Glutamatergic neuron (in vitro differentiated cells): ENCODE data around the gene CAMTA1. TPM values are rescaled to one million over a fixed set of nuclear protein-coding genes. Genes with fewer than 3 reads are reported as not detected.

Experiments used
- DNase-seq: peaks from one replicate; pipeline ENCODE4 v3.0.0; 2022
- H3K27ac Mint-ChIP-seq: one replicate; pipeline ENCODE4 v1.8.0; 2020; ENCODE audit warnings: mild to moderate bottlenecking, mixed read lengths, inconsistent platforms; ENCODE audit not compliant: unreplicated experiment
- H3K27me3 Mint-ChIP-seq: one replicate; pipeline ENCODE4 v1.8.0; 2020; ENCODE audit warnings: mild to moderate bottlenecking, moderate library complexity, mixed read lengths, inconsistent platforms; ENCODE audit not compliant: unreplicated experiment
- H3K36me3 Mint-ChIP-seq: one replicate; pipeline ENCODE4 v1.8.0; 2020; ENCODE audit warnings: mild to moderate bottlenecking, mixed read lengths, inconsistent platforms; ENCODE audit not compliant: unreplicated experiment
- H3K4me1 Mint-ChIP-seq: one replicate; pipeline ENCODE4 v1.8.0; 2020; ENCODE audit warnings: mild to moderate bottlenecking, low read depth, mixed read lengths, inconsistent platforms; ENCODE audit not compliant: unreplicated experiment
- H3K4me3 Mint-ChIP-seq: one replicate; pipeline ENCODE4 v1.8.0; 2020; ENCODE audit warnings: mild to moderate bottlenecking, mixed read lengths, inconsistent platforms; ENCODE audit not compliant: unreplicated experiment
- H3K9me3 Mint-ChIP-seq: one replicate; pipeline ENCODE4 v1.8.0; 2020; ENCODE audit warnings: mild to moderate bottlenecking, moderate library complexity, mixed read lengths, inconsistent platforms; ENCODE audit not compliant: unreplicated experiment
- total RNA-seq: library from RNA; stranded (reverse); fragmentation: NEBNext Ultra II Directional; extraction: Animal tissue kit (Norgen Biotek cat#: 25700); gene quantifications from one replicate; pipeline ENCODE4 v1.2.1, GENCODE V29; 2021; ENCODE audit not compliant: unreplicated experiment
- TF ChIP-seq, protein P1 (sequence below): fragments of 200-600 bp; sonication (generic); IDR thresholded peaks from one replicate; pipeline ENCODE4 v1.5.0; 2021; ENCODE audit not compliant: partially characterized antibody, unreplicated experiment

Gene CAMTA1
- total RNA-seq, 1 donor from 2014 or later, result 77.2 TPM

- Mint-ChIP-seq H3K27ac (no peak overlapping the region), H3K27me3 (no peaks in the 10 kb centered on the region), H3K36me3 (no peaks in the 10 kb centered on the region), H3K4me3 (no peak overlapping the region), H3K9me3 (peaks cover 3% of the 10 kb centered on the region), H3K4me1 (no peaks in the 10 kb centered on the region)
- DNase-seq, result no peak
- TF ChIP-seq, protein P1, sequence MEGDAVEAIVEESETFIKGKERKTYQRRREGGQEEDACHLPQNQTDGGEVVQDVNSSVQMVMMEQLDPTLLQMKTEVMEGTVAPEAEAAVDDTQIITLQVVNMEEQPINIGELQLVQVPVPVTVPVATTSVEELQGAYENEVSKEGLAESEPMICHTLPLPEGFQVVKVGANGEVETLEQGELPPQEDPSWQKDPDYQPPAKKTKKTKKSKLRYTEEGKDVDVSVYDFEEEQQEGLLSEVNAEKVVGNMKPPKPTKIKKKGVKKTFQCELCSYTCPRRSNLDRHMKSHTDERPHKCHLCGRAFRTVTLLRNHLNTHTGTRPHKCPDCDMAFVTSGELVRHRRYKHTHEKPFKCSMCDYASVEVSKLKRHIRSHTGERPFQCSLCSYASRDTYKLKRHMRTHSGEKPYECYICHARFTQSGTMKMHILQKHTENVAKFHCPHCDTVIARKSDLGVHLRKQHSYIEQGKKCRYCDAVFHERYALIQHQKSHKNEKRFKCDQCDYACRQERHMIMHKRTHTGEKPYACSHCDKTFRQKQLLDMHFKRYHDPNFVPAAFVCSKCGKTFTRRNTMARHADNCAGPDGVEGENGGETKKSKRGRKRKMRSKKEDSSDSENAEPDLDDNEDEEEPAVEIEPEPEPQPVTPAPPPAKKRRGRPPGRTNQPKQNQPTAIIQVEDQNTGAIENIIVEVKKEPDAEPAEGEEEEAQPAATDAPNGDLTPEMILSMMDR, result no peak
These were observed 197.6 kb downstream of the CAMTA1 start for GRCh38 chr1:6982860-6983259.

DNA sequence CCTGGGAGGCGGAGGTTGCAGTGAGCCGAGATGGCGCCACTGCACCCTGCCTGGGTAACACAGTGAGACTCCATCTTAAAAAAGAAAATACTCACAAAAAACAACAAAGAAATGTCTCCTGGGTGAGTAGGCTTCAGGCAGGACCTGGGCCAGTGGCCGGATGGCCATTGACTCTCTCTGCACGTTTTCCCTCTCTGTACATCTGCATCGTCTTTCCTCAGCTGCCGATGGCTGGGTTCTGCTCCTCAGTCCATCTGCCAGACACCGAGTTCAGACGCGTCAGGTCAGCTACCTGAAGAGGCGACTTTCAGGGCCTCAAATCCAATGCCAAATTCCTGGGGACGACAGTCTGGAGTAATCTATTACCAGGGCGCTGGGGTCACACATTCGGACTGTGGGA, 199.3 kb downstream of the CAMTA1 start:
- Mint-ChIP-seq H3K27ac (no peak overlapping the region), H3K4me1 (no peaks in the 10 kb centered on the region), H3K27me3 (no peaks in the 10 kb centered on the region), H3K4me3 (no peak overlapping the region), H3K36me3 (no peaks in the 10 kb centered on the region), H3K9me3 (no peaks in the 10 kb centered on the region)
- DNase-seq, result no peak
- TF ChIP-seq, protein P1, result no peak

- Mint-ChIP-seq H3K4me3 (no peak overlapping the region), H3K4me1 (no peaks in the 10 kb centered on the region), H3K9me3 (no peaks in the 10 kb centered on the region), H3K36me3 (no peaks in the 10 kb centered on the region), H3K27me3 (no peaks in the 10 kb centered on the region), H3K27ac (no peak overlapping the region)
- TF ChIP-seq, protein P1, result no peak
- DNase-seq, result no peak
These were observed 199.7 kb downstream of the CAMTA1 start for GRCh38 chr1:6984986-6985385.

DNA sequence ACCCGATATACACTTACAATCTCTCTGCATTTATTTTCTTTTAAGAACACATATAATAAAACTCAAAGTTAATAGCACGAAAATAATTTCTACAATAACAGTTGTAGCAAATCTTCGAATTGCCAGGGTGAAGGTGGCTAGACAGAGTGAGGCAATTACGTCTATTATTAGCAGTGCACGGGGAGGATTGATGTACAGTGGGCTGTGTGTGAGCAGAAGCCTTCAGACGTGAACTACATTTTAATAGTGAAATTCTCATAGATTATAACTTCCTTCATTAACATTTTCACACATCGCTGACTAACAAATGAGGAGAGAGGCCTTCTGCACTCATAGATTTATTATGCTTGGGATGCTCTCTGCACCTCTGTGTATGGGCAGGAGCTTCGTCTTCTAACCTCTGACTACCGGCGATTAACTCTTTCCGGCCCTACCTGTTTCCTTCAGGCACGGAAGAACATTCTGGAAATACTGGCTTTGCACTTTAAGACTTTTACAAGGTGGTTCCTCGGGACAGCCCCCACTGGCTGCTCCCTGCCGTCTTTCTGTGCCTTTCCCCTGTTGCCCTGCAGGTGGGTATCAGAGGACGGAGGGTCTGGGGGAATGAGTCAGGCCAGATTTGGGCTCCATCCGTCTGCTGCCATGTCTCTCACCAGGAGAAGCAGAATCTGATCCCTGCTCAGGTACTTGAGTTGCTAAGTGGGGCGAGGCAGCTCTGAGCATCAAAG, 200.5 kb downstream of the CAMTA1 start:
- H3K36me3 Mint-ChIP-seq, result no peaks in the 10 kb centered on the region
- H3K27me3 Mint-ChIP-seq, result no peaks in the 10 kb centered on the region
- no peak overlapping the region for H3K27ac Mint-ChIP-seq
- no peak overlapping the region for H3K4me3 Mint-ChIP-seq
- H3K4me1 Mint-ChIP-seq, result no peaks in the 10 kb centered on the region
- no peak for DNase-seq
- TF ChIP-seq, protein P1, result no peak
- no peaks in the 10 kb centered on the region for H3K9me3 Mint-ChIP-seq

- Mint-ChIP-seq H3K9me3 (no peaks in the 10 kb centered on the region), H3K4me3 (no peak overlapping the region), H3K4me1 (no peaks in the 10 kb centered on the region), H3K27me3 (no peaks in the 10 kb centered on the region), H3K36me3 (no peaks in the 10 kb centered on the region), H3K27ac (no peak overlapping the region)
- TF ChIP-seq, protein P1, result no peak
- DNase-seq, result no peak
These were observed 201.0 kb downstream of the CAMTA1 start for GRCh38 chr1:6986281-6986680.
